Transverse colon (tissue), 4 donors: Measurements from ENCODE around the gene OR52J3. TPM values are rescaled to one million over a fixed set of nuclear protein-coding genes. Genes with fewer than 3 reads are reported as not detected.
A peak's percentile ranks its signal among the peaks of the same experiment; 100 is the strongest.

Experiments
- DNase-seq: peaks from one replicate; pipeline ENCODE4 v3.0.0-alpha.2; 2019
- H3K27ac ChIP-seq, 4 donors: fragments of 200-600 bp; sonication (generic); 2 replicates each; pipeline ENCODE4 v1.5.1; 2016 to 2018; ENCODE audit warnings: inconsistent platforms in 4 of 4
- H3K27me3 ChIP-seq: fragments of 200-600 bp; sonication (generic); 2 replicates; pipeline ENCODE4 v1.5.1; 2017; ENCODE audit warnings: inconsistent platforms
- H3K36me3 ChIP-seq, 4 donors: fragments of 200-600 bp; sonication (generic); 2 replicates each; pipeline ENCODE4 v1.5.1; 2017 to 2019; ENCODE audit warnings: inconsistent platforms in 4 of 4
- H3K4me1 ChIP-seq, 4 donors: fragments of 200-600 bp; sonication (generic); 2 replicates each; pipeline ENCODE4 v1.5.1; 2017 to 2020; ENCODE audit warnings: inconsistent platforms in 4 of 4
- H3K4me3 ChIP-seq, 4 donors: fragments of 200-600 bp; sonication (generic); 1 replicate in 1 of 4; 2 replicates in 3 of 4; pipeline versions ENCODE4 v1.5.1 to v1.6.1; 2017 to 2019; ENCODE audit warnings: inconsistent platforms in 4 of 4
- H3K9me3 ChIP-seq, 2 donors: fragments of 200-600 bp; sonication (generic); 2 replicates each; pipeline ENCODE4 v1.5.1; 2017 to 2019; ENCODE audit warnings: inconsistent platforms in 2 of 2
- CTCF ChIP-seq, 5 experiments: fragments of 200-600 bp in 3 of 5; fragments of 450-650 bp in 2 of 5; sonication (generic) in 3 of 5; IDR thresholded peaks; 1 replicate in 2 of 5; 2 replicates in 3 of 5; pipeline ENCODE4 v1.5.1; 2016 to 2017; ENCODE audit warnings: antibody characterized with exemption in 5 of 5, inconsistent platforms in 3 of 5, mild to moderate bottlenecking in 2 of 5, moderate library complexity in 1 of 5
- EP300 ChIP-seq: sonication (generic); formaldehyde crosslinking; IDR thresholded peaks from one replicate; pipeline ENCODE4 v1.6.1; 2017; ENCODE audit warnings: antibody characterized with exemption, low read depth
- POLR2A ChIP-seq: fragments of 450-650 bp; IDR thresholded peaks from one replicate; pipeline ENCODE4 v1.6.1; 2016; ENCODE audit warnings: antibody characterized with exemption, mild to moderate bottlenecking, moderate library complexity
- POLR2AphosphoS5 ChIP-seq, 3 donors: sonication (generic); formaldehyde crosslinking; IDR thresholded peaks; one replicate each; pipeline ENCODE4 v1.6.1; 2016; ENCODE audit warnings: antibody characterized with exemption in 3 of 3
- WGBS, 2 donors: methylation state at CpG; one replicate each; pipeline ENCODE4 v1.1.5; 2018; ENCODE audit warnings: low coverage in 1 of 2; 5-methylcytosine and 5-hydroxymethylcytosine counted together
- in situ Hi-C, 4 donors: fragments of 200-750 bp; cut with MboI; loops; one replicate each; pipeline versions ENCODE4 v1.15.0 to v1.15.1; 2017; ENCODE audit warnings: low sequenced_read_pairs in 3 of 4, low pct_ligation_motif_present in 1 of 4, low pct_unique_long_range_greater_than_20kb in 1 of 4
- intact Hi-C: fragments of 100-400 bp; cut with DNase I; formaldehyde crosslinking; loops from one replicate; pipeline ENCODE4 v1.15.1; 2023; ENCODE audit warnings: low total_unique reads
- total RNA-seq, 4 donors: library from RNA; depleted of rRNA; stranded (reverse); fragments of >200 nt; gene quantifications; one replicate each; pipeline ENCODE4 v1.1.0, GENCODE V29; 2016

OR52J3 gene
- total RNA-seq, result not detected

DNA sequence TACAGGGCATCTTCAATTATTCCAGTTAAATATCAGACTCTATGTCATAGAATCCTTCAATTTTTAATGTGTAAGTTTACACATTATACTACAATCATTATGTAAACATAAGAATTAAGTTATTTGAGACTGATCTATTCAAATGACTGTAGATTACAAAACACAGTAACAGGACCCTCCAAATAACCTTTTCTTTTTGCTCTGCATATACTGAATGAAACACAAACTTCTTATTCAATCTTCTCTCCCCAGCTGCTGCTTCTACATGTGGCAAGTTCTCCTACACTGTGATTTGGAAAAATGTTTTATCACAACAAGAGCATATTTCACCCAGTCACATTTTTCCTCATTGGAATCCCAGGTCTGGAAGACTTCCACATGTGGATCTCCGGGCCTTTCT lies at the start of gene OR52J3:
Gene OR52J3, plus strand, starts transcription at position 301 of the 400 bp plus-strand sequence. Its CDS starts 0 bp downstream, at position 301.
- no peak for TF ChIP-seq EP300
- TF ChIP-seq POLR2A, result no peak
- TF ChIP-seq CTCF (IDR thresholded peaks at IDR 0.05), result no peak
- no peak for TF ChIP-seq POLR2AphosphoS5 (IDR thresholded peaks at IDR 0.05)
- no peaks in the 10 kb centered on the region for H3K27me3 ChIP-seq

DNA sequence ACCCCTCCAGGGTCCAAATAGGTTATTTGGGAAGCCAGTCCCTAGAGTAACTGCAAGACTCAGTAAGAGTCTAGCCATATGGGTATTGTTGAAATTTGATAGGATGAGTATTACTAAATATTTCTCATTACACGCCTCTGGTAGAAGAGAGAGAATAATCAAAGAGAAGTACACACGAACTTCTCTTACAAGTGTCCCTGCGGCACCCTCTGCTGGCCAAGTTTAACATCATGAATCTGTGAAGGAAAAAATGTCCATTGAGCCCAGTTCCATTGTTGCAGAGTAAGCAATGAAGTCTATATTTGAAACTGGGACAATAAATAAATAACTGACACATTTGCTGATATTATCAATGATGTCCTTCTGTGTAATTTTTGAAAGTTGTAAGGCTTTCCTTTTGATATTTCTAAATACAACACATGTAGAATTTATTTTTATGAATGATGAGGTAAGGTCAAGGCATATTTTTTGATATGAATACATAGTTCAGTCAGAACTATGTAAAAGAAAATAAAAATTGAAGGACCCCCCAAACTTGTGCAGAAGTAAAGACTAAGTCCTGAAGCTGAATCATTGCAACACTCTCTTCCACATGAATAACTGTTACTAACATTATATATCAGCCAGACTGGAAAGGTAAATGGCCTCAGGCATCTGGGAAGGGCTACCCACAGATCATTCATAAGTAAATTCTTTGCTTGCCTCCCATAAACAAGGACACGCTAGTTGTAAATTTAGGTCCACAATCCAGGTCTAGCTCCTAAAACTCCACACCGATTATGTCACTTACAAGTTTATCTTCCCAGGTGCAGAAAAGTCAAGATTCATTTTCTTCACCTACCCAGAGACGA lies 41.7 kb upstream of the OR52J3 start:
- Histone ChIP-seq H3K9me3 (no peaks in the 10 kb centered on the region), H3K36me3 (no peaks in the 10 kb centered on the region), H3K4me3 (no peak overlapping the region), H3K4me1 (no peaks in the 10 kb centered on the region), H3K27ac (no peak overlapping the region), H3K27me3 (no peaks in the 10 kb centered on the region)
- TF ChIP-seq CTCF (IDR thresholded peaks at IDR 0.05) (peak; percentile 47 to 56 (median 50)), POLR2AphosphoS5 (IDR thresholded peaks at IDR 0.05) (no peak)
- in situ Hi-C loops (loop anchor here (10.0 to 25.0 kb wide), 4 partner anchors 92 to 817 kb away; partner anchors contain the start of genes OR51D1 (in 4 of the 4), OR51E1 (in 3 of the 4), OR51A7 (in 1 of the 4) and OR51G1 (in 1 of the 4)), intact Hi-C loops (loop anchor here (10.0 kb wide), 1 partner anchor 380 kb away; no protein-coding TSS in a partner anchor)
- peak; percentile 46 for DNase-seq
- WGBS, 2 donors, result 36 to 45% methylated on average over 6 of the region's 6 CpGs

More for the DNA sequence above, at the start of gene OR52J3:
- 58 to 60% methylated on average over 1 of the region's 1 CpG for WGBS, 2 donors
- Histone ChIP-seq H3K4me3 (no peak within 1 kb of the TSS), H3K4me1 (no peaks in the 10 kb centered on the region), H3K27ac (no peak within 1 kb of the TSS), H3K9me3 (no peaks in the 10 kb centered on the region), H3K36me3 (no peaks in the 10 kb centered on the region)
- no peak for DNase-seq
- in situ Hi-C loops, result no loop called here
- intact Hi-C loops, result no loop called here

GRCh38 chr11:5007561-5007960 lies 38.8 kb upstream of the OR52J3 start:
- no peak for DNase-seq
- Histone ChIP-seq H3K4me3 (no peak overlapping the region), H3K4me1 (no peaks in the 10 kb centered on the region), H3K27ac (no peak overlapping the region), H3K9me3 (no peaks in the 10 kb centered on the region), H3K36me3 (no peaks in the 10 kb centered on the region), H3K27me3 (no peaks in the 10 kb centered on the region)
- in situ Hi-C loops (loop anchor here (10.0 to 25.0 kb wide), 4 partner anchors 95 to 820 kb away; partner anchors contain the start of genes OR51D1 (in 4 of the 4), OR51E1 (in 3 of the 4), OR51A7 (in 1 of the 4) and OR51G1 (in 1 of the 4)), intact Hi-C loops (loop anchor here (10.0 kb wide), 1 partner anchor 383 kb away; no protein-coding TSS in a partner anchor)
- 0 to 22% methylated on average over 2 of the region's 2 CpGs for WGBS, 2 donors
- TF ChIP-seq CTCF (IDR thresholded peaks at IDR 0.05) (no peak), POLR2AphosphoS5 (IDR thresholded peaks at IDR 0.05) (no peak), POLR2A (no peak), EP300 (no peak)

DNA sequence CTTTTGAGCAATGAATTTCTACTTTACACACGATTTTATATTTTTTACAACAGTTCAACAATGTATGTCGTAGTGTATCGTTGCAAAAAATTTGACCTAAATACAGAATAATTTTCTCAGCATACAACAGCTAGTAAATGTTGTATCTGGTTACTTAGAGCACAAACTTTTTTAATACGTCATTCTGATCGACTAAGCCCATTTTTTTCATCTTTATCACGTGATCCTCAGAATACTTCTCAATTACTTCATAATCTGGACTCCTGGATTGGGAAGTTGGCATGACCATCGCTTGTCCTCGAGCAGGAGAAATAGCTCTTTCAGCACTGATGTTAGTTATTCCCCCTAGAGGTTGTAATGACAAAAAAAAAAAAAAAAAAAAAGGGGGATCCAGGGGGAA lies 35.1 kb upstream of the OR52J3 start:
- DNase-seq, result no peak
- TF ChIP-seq EP300, result no peak
- TF ChIP-seq POLR2AphosphoS5 (IDR thresholded peaks at IDR 0.05), result no peak
- no peak for TF ChIP-seq CTCF (IDR thresholded peaks at IDR 0.05)
- TF ChIP-seq POLR2A, result no peak
- in situ Hi-C loops (loop anchor here in 3 of 4 donors (25.0 kb wide), 3 partner anchors 99 to 824 kb away; partner anchors contain the start of genes OR51D1 (in 3 of the 3), OR51E1 (in 3 of the 3), OR51A7 (in 1 of the 3) and OR51G1 (in 1 of the 3)), intact Hi-C loops (no loop called here)
- Histone ChIP-seq H3K27me3 (no peaks in the 10 kb centered on the region), H3K36me3 (no peaks in the 10 kb centered on the region), H3K9me3 (no peaks in the 10 kb centered on the region), H3K4me3 (no peak overlapping the region), H3K27ac (no peak overlapping the region), H3K4me1 (no peaks in the 10 kb centered on the region)
- WGBS, 2 donors, result 72 to 73% methylated on average over 8 of the region's 8 CpGs
